K562 (cell line): ENCODE measurements around the gene GATA1. TPM values are rescaled to one million over a fixed set of nuclear protein-coding genes. Genes with fewer than 3 reads are reported as not detected.

Source experiments
- CBX2 ChIP-seq: fragments of 200-600 bp; sonication (generic); IDR thresholded peaks from one replicate; pipeline ENCODE4 v1.6.1; 2012; ENCODE audit warnings: mild to moderate bottlenecking, low read length, inconsistent platforms; ENCODE audit not compliant: insufficient read depth, poor library complexity, severe bottlenecking
- CREBBP ChIP-seq: IDR thresholded peaks from one replicate; pipeline ENCODE4 v1.6.1; 2012; ENCODE audit warnings: low read depth, mild to moderate bottlenecking, control low read depth, inconsistent platforms, low read length
- DNMT1 ChIP-seq: fragments of 450-650 bp; IDR thresholded peaks from 2 replicates; pipeline ENCODE4 v1.6.1; 2016; ENCODE audit warnings: antibody characterized with exemption, mild to moderate bottlenecking
- DPF2 ChIP-seq: fragments of 450-650 bp; IDR thresholded peaks from 2 replicates; pipeline ENCODE4 v1.6.1; 2016
- ELF2 ChIP-seq: fragments of 250-450 bp; sonication (Bioruptor Pico); IDR thresholded peaks from 2 replicates; pipeline ENCODE4 v1.5.0; 2021; ENCODE audit warnings: mild to moderate bottlenecking
- MIER1 ChIP-seq: fragments of 450-650 bp; IDR thresholded peaks from 2 replicates; pipeline ENCODE4 v1.6.1; 2016; ENCODE audit warnings: antibody characterized with exemption, mild to moderate bottlenecking, low read depth
- MTA1 ChIP-seq: fragments of 450-650 bp; IDR thresholded peaks from 2 replicates; pipeline ENCODE4 v1.6.1; 2017; ENCODE audit warnings: borderline replicate concordance
- NFRKB ChIP-seq: fragments of 450-650 bp; IDR thresholded peaks from 2 replicates; pipeline ENCODE4 v1.6.1; 2016; ENCODE audit warnings: low read depth
- NKRF ChIP-seq: fragments of 450-650 bp; IDR thresholded peaks from 2 replicates; pipeline ENCODE4 v1.6.1; 2016; ENCODE audit warnings: borderline replicate concordance
- PHF8 ChIP-seq: fragments of 200-600 bp; sonication (generic); IDR thresholded peaks from 2 replicates; pipeline ENCODE4 v1.6.1; 2012; ENCODE audit warnings: mixed run types, mild to moderate bottlenecking, inconsistent platforms, low read length, moderate library complexity, borderline replicate concordance
- SMARCA4 ChIP-seq: fragments of 450-650 bp; IDR thresholded peaks from 2 replicates; pipeline ENCODE4 v1.6.1; 2016
- SPI1 ChIP-seq: IDR thresholded peaks from 2 replicates; pipeline ENCODE4 v1.6.1; 2011; ENCODE audit warnings: low read depth, low read length, control low read depth, borderline replicate concordance
- STAG1 ChIP-seq: sonication (generic); formaldehyde crosslinking; IDR thresholded peaks from 2 replicates; pipeline ENCODE4 v1.5.0; 2020; ENCODE audit warnings: missing genetic modification reagents, borderline replicate concordance
- TCF7L2 ChIP-seq: fragments of 150-350 bp; IDR thresholded peaks from 2 replicates; pipeline ENCODE4 v1.6.1; 2016; ENCODE audit warnings: low read depth, mild to moderate bottlenecking, low read length, moderate library complexity
- WHSC1 ChIP-seq: IDR thresholded peaks from one replicate; pipeline ENCODE4 v1.6.1; 2012; ENCODE audit warnings: low read length, control low read depth, inconsistent platforms
- ZBTB5 ChIP-seq: fragments of 450-650 bp; IDR thresholded peaks from 2 replicates; pipeline ENCODE4 v1.6.1; 2017; ENCODE audit warnings: antibody characterized with exemption
- ZNF76 ChIP-seq: fragments of 250-450 bp; sonication (Bioruptor Pico); IDR thresholded peaks from 2 replicates; pipeline ENCODE4 v1.4.0; 2020; ENCODE audit warnings: mild to moderate bottlenecking, moderate library complexity, borderline replicate concordance
- polyA plus RNA-seq, 8 experiments: library from polyadenylated mRNA; depleted of rRNA in 4 of 8; stranded (reverse) in 5 of 8; unstranded in 3 of 8; fragments of >200 nt; fragmentation: Nextera tagmentation in 2 of 8; fragmentation: Illumina TruSeq in 1 of 8; extraction: Ambion mirVana in 2 of 8; extraction: Trizol in 1 of 8; gene quantifications; 2 replicates each; pipeline versions ENCODE4 v1.2.1 to v1.2.3, GENCODE V29; 2011 to 2014; ENCODE audit warnings: inconsistent platforms in 1 of 8, missing spikeins in 1 of 8
- total RNA-seq, 7 experiments: library from RNA; depleted of rRNA in 6 of 7; stranded (reverse); fragments of >200 nt in 6 of 7; fragmentation: Illumina TruSeq in 2 of 7; extraction: Trizol in 2 of 7; gene quantifications; 2 replicates each; pipeline versions ENCODE4 v1.2.1 to v1.2.3, GENCODE V29; 2011 to 2021; ENCODE audit warnings: low replicate concordance in 1 of 7
- TF ChIP-seq, protein P1 (sequence below), 3 experiments: fragments of 200-800 bp in 1 of 3; fragments of 250-450 bp in 1 of 3; fragments of 450-650 bp in 1 of 3; sonication (Bioruptor Pico) in 1 of 3; sonication (Bioruptor generic) in 1 of 3; formaldehyde crosslinking in 1 of 3; IDR thresholded peaks; 2 replicates each; pipeline versions ENCODE4 v1.6.1 to v1.8.0; 2016 to 2022; ENCODE audit warnings: mild to moderate bottlenecking in 2 of 3, missing genetic modification characterization in 2 of 3, missing compliant biosample characterization in 1 of 3, moderate library complexity in 1 of 3
- TF ChIP-seq, protein P2 (sequence below): fragments of 450-650 bp; IDR thresholded peaks from 2 replicates; pipeline ENCODE4 v1.6.1; 2016; ENCODE audit warnings: antibody characterized with exemption

Gene GATA1
- total and polyA plus RNA-seq, 9 of the 15 experiments (the other 6 are each of a cell fraction or from before 2014, with no cell fraction given): 11.9 to 291 (median 116) TPM

GRCh38 chrX:48786825-48787504, 575 bp downstream of the GATA1 start (continued):
- TF ChIP-seq NKRF: peak; percentile 22; the same call in 1 of the 2 replicates
- TF ChIP-seq DNMT1: 0 out of 2 replicates have a peak, but pooled peaks have one; percentile 19
- TF ChIP-seq SPI1: no peak
- TF ChIP-seq, protein P1, sequence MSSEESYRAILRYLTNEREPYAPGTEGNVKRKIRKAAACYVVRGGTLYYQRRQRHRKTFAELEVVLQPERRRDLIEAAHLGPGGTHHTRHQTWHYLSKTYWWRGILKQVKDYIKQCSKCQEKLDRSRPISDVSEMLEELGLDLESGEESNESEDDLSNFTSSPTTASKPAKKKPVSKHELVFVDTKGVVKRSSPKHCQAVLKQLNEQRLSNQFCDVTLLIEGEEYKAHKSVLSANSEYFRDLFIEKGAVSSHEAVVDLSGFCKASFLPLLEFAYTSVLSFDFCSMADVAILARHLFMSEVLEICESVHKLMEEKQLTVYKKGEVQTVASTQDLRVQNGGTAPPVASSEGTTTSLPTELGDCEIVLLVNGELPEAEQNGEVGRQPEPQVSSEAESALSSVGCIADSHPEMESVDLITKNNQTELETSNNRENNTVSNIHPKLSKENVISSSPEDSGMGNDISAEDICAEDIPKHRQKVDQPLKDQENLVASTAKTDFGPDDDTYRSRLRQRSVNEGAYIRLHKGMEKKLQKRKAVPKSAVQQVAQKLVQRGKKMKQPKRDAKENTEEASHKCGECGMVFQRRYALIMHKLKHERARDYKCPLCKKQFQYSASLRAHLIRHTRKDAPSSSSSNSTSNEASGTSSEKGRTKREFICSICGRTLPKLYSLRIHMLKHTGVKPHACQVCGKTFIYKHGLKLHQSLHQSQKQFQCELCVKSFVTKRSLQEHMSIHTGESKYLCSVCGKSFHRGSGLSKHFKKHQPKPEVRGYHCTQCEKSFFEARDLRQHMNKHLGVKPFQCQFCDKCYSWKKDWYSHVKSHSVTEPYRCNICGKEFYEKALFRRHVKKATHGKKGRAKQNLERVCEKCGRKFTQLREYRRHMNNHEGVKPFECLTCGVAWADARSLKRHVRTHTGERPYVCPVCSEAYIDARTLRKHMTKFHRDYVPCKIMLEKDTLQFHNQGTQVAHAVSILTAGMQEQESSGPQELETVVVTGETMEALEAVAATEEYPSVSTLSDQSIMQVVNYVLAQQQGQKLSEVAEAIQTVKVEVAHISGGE (CRISPR knock-in tag; IDR thresholded peaks at IDR 0.05): 0 out of 6 replicates have a peak, but pooled peaks of 1 of the 3 experiments have one; percentile 24
- peak; percentile 36; the same call in 1 of the 2 replicates for TF ChIP-seq DPF2
- no peak for TF ChIP-seq PHF8
- no peak for TF ChIP-seq STAG1 (CRISPR knock-in tag)
- TF ChIP-seq CREBBP: no peak
- TF ChIP-seq, protein P2, sequence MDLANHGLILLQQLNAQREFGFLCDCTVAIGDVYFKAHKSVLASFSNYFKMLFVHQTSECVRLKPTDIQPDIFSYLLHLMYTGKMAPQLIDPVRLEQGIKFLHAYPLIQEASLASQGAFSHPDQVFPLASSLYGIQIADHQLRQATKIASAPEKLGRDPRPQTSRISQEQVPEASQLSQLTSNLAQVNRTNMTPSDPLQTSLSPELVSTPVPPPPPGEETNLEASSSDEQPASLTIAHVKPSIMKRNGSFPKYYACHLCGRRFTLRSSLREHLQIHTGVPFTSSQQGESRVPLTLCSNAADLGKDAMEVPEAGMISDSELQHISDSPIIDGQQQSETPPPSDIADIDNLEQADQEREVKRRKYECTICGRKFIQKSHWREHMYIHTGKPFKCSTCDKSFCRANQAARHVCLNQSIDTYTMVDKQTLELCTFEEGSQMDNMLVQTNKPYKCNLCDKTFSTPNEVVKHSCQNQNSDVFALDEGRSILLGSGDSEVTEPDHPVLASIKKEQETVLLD: peak; percentile 60; the same call in 1 of the 2 replicates
- TF ChIP-seq ELF2 (CRISPR knock-in tag): no peak
- 0 out of 2 replicates have a peak, but pooled peaks have one; percentile 25 for TF ChIP-seq NFRKB
- TF ChIP-seq ZNF76 (CRISPR knock-in tag): no peak
- TF ChIP-seq SMARCA4: 0 out of 2 replicates have a peak, but pooled peaks have one; percentile 47
- peak; percentile 16; the same call in 1 of the 2 replicates for TF ChIP-seq MTA1
- peak; percentile 22; the same call in 1 of the 2 replicates for TF ChIP-seq MIER1
- TF ChIP-seq CBX2: no peak
- TF ChIP-seq WHSC1: no peak
- TF ChIP-seq ZBTB5: no peak; the same call in 1 of the 2 replicates
- TF ChIP-seq TCF7L2: no peak
